Measurements from ENCODE around the gene FAM50B.
"Not testable (repeated sequence)": the region's sequence is repeated elsewhere in the genome, so short reads cannot be mapped to it uniquely, and the experiment has no call there.

Gene FAM50B

GRCh38 chr6:3847521-3847920 lies 1.7 kb upstream of the FAM50B start:
- DNase-seq (ENCODE audit: low read depth), result no peak

- no peak for DNase-seq (ENCODE audit: low read depth)
Measured at GRCh38 chr6:3848380-3848779, 793 bp upstream of the FAM50B start.

GRCh38 chr6:3849681-3850450 lies 693 bp downstream of the FAM50B start:
- no peak for DNase-seq (ENCODE audit: low read depth)

- DNase-seq (ENCODE audit: low read depth), result no peak
Measured at GRCh38 chr6:3850451-3851203, 1.5 kb downstream of the FAM50B start.

GRCh38 chr6:3851839-3852238 lies 2.7 kb downstream of the FAM50B start:
- DNase-seq (ENCODE audit: low read depth), result no peak

- DNase-seq (ENCODE audit: low read depth), result no peak
Measured at GRCh38 chr6:3852391-3852790, 3.2 kb downstream of the FAM50B start.

GRCh38 chr6:3855866-3856265 lies 6.7 kb downstream of the FAM50B start:
- no peak for DNase-seq (ENCODE audit: low read depth)

- no peak for DNase-seq (ENCODE audit: low read depth)
Measured at GRCh38 chr6:3856576-3856975, 7.4 kb downstream of the FAM50B start.

- no peak for DNase-seq (ENCODE audit: low read depth)
Measured at GRCh38 chr6:3857468-3858456, 8.6 kb downstream of the FAM50B start.

GRCh38 chr6:3859878-3860552 lies 10.8 kb downstream of the FAM50B start:
- no peak for DNase-seq (ENCODE audit: low read depth)

GRCh38 chr6:3861424-3861823 lies 12.3 kb downstream of the FAM50B start:
- no peak for DNase-seq (ENCODE audit: low read depth)

- DNase-seq (ENCODE audit: low read depth), result no peak
Measured at GRCh38 chr6:3862038-3862437, 12.9 kb downstream of the FAM50B start.

- DNase-seq (ENCODE audit: low read depth), result not testable (repeated sequence)
Measured at GRCh38 chr6:3863322-3863721, 14.1 kb downstream of the FAM50B start.

GRCh38 chr6:3865463-3865862 lies 16.3 kb downstream of the FAM50B start:
- no peak for DNase-seq (ENCODE audit: low read depth)

- no peak for DNase-seq (ENCODE audit: low read depth)
Measured at GRCh38 chr6:3867641-3868502, 18.7 kb downstream of the FAM50B start.

GRCh38 chr6:3868544-3868943 lies 19.4 kb downstream of the FAM50B start:
- no peak for DNase-seq (ENCODE audit: low read depth)

- no peak for DNase-seq (ENCODE audit: low read depth)
Measured at GRCh38 chr6:3869284-3869631, 20.1 kb downstream of the FAM50B start.

- no peak for DNase-seq (ENCODE audit: low read depth)
Measured at GRCh38 chr6:3869632-3870527, 20.7 kb downstream of the FAM50B start.

- no peak for DNase-seq (ENCODE audit: low read depth)
Measured at GRCh38 chr6:3870528-3870925, 21.4 kb downstream of the FAM50B start.

- DNase-seq (ENCODE audit: low read depth), result no peak
Measured at GRCh38 chr6:3871515-3871914, 22.3 kb downstream of the FAM50B start.

All from stimulated activated CD8-positive, alpha-beta memory T cell treated with anti-CD3 and anti-CD28 coated beads, Interleukin-15, amount 100 ng/mL, for 1 hour (primary cell).